Measurements from ENCODE around the gene KDELR1. TPM values are rescaled to one million over a fixed set of nuclear protein-coding genes. Genes with fewer than 3 reads are reported as not detected.

Gene KDELR1
- total RNA-seq, 4 donors from 2014 or later: 77.3 to 94.1 (median 87.7) TPM

- Histone ChIP-seq H3K9me3 (no peaks in the 10 kb centered on the region), H3K27ac (no peak overlapping the region), H3K36me3 (no peaks in the 10 kb centered on the region), H3K27me3 (no peaks in the 10 kb centered on the region), H3K4me3 (no peak overlapping the region), H3K4me1 (peaks cover 8% of the 10 kb centered on the region)
- TF ChIP-seq CTCF (IDR thresholded peaks at IDR 0.05): no peak
- no peak for TF ChIP-seq EP300 (IDR thresholded peaks at IDR 0.05)
- TF ChIP-seq POLR2AphosphoS5 (IDR thresholded peaks at IDR 0.05): no peak
- TF ChIP-seq POLR2A (IDR thresholded peaks at IDR 0.05): no peak
- WGBS: 94% methylated on average over 13 of the region's 14 CpGs
- DNase-seq (ENCODE audit: low spot score in 2 of 2): no peak
Measured at GRCh38 chr19:48338802-48339503, 52.4 kb downstream of the KDELR1 start.

DNA sequence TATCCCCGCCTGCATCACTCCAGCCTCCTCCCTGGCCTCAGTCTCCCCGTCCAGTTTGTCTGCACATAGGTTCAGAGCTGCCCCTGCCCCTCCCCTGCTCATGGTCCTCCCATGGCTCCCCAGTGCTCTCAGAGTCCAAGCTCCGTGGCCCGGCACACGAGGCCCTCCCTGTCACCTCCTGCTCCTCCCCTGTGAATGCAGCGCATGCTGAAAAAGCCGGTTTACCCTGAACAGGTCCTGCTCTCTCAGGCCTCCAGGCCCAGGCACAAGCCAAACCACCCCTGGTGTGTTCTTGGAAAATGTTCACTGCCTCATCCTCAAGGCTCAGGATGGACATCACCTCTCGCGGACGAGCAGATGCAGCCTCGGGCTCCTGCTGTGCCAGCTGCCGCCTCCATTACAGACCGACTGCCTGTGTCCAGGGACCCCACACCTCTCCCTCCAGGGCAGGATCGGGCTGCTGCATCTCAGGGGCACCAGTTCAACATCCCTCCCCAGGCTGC lies 53.0 kb downstream of the KDELR1 start:
- no peaks in the 10 kb centered on the region for H3K36me3 ChIP-seq
- H3K27me3 ChIP-seq: no peaks in the 10 kb centered on the region
- TF ChIP-seq CTCF (IDR thresholded peaks at IDR 0.05) (no peak), POLR2AphosphoS5 (IDR thresholded peaks at IDR 0.05) (no peak), EP300 (IDR thresholded peaks at IDR 0.05) (no peak), POLR2A (IDR thresholded peaks at IDR 0.05) (no peak)
- no peak overlapping the region for H3K4me3 ChIP-seq
- no peaks in the 10 kb centered on the region for H3K9me3 ChIP-seq
- 93% methylated on average over 10 of the region's 14 CpGs for WGBS
- no peak for DNase-seq (ENCODE audit: low spot score in 2 of 2)
- H3K27ac ChIP-seq: no peak overlapping the region
- H3K4me1 ChIP-seq: peaks cover 15% of the 10 kb centered on the region

DNA sequence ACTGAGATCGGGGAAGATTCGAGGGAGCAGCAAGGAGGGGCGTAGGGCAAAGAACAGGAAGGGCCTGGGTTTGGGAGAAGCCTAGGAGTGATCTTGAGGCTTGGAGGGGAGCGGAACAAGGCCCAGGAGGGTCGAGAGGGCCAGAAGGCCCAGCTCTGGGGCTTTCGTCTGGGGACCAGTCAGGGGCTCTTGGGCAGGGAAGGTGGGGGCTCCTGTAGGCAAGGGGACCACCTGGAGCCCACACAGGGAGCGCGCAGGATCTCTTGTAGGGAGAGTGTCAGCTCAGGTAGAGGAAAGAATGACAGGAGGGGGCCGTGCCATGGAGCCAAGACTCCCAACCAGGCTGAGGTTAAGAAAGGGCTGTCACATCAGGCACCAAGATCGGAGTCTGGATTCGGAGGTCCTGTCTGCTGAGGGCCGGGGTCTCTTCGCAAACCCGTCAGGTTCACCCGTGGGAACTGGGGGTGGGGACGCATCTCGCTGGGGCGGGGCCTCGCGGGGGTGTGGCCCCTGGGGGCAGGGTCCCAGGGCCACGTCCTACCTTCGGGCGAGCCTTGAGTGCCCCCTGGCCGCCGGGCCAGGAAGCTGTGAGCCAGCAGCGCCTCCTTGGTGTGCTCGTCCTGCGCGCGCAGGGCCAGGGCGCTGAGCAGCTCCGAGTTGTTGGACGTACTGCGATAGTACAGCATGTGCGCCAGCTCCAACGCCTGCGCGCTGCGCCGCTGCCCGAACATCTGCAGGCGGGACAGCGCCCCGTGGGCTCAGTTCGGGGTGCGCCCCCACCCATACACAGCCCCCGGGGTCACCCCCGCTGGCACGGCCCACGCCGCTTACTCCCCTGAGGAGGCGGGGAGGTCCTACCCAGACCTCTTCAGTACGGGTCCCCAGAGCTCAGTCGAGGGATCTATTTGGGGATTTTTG lies 57.6 kb downstream of the KDELR1 start:
- H3K4me3 ChIP-seq: peak overlapping the region; percentile 54
- no peaks in the 10 kb centered on the region for H3K27me3 ChIP-seq
- WGBS: 9% methylated on average over 34 of the region's 54 CpGs
- peaks cover 52% of the 10 kb centered on the region for H3K4me1 ChIP-seq
- H3K9me3 ChIP-seq: no peaks in the 10 kb centered on the region
- peak; percentile 92 to 94 for DNase-seq (ENCODE audit: low spot score in 2 of 2)
- H3K27ac ChIP-seq: peak overlapping the region; percentile 92
- no peak for TF ChIP-seq EP300 (IDR thresholded peaks at IDR 0.05)
- peak in 1 of 3 donors; percentile 31 for TF ChIP-seq POLR2AphosphoS5 (IDR thresholded peaks at IDR 0.05)
- TF ChIP-seq CTCF (IDR thresholded peaks at IDR 0.05): peak; percentile 62 to 82
- H3K36me3 ChIP-seq: peaks cover 7% of the 10 kb centered on the region

DNA sequence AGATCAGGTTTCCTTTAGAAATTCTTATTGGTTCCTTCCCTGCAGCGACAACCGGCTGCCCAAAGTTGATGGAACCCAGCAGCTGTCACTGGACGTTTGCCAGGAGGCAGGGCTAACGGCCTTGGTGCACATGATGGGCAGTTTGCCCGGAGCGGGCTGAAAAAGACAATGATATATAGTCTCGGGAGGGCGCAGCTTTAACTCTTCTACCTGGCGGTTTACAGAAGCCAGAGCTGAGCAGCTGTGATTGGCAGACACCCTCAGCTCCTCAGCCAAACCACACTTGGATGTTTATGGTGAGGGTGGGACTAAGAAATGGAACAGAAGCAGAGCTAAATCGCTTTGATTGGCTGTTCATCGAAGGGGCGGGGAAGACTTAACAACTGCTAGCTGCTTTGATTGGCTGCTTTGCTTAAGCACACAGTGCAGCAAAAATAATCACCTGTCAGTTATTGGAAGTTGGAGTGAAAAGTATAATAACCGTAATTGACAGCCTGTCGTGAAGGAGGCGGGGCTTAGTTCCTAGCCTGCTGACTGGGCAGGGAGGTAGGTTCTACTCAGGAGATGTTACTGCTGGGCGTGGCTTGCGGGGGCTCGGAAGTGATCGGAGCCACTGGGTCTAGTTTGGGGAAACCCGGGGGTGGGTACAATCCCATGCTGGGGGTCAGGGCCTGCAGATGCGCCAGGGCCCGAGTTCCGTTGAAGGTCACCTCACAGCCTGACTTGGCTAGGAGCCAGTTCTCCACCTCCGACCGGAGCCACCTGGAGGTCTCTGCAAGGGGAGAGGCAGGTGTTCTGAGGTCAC lies 58.5 kb downstream of the KDELR1 start:
- peaks cover 7% of the 10 kb centered on the region for H3K36me3 ChIP-seq
- H3K27me3 ChIP-seq: no peaks in the 10 kb centered on the region
- WGBS: 2% methylated on average over 24 of the region's 25 CpGs
- peak overlapping the region; percentile 54 for H3K4me3 ChIP-seq
- H3K4me1 ChIP-seq: peaks cover 52% of the 10 kb centered on the region
- H3K27ac ChIP-seq: peak overlapping the region; percentile 92
- TF ChIP-seq POLR2A (IDR thresholded peaks at IDR 0.05) (peak in 1 of 2 donors; percentile 10), POLR2AphosphoS5 (IDR thresholded peaks at IDR 0.05) (no peak), CTCF (IDR thresholded peaks at IDR 0.05) (no peak)
- DNase-seq (ENCODE audit: low spot score in 2 of 2): peak; percentile 93 to 95
- H3K9me3 ChIP-seq: no peaks in the 10 kb centered on the region

Other genes with a start within 250 kb of the KDELR1 start
- 10 to 100 TPM; 30.0 to 66.1 (median 44.4) TPM for gene LIG1, start 221.2 kb downstream of the KDELR1 start, total RNA-seq
- gene ZSWIM9, start 220.9 kb downstream of the KDELR1 start, total RNA-seq: 1 to 10 TPM; 2.2 to 5.0 (median 4.0) TPM
- 10 to 100 TPM; 11.5 to 40.6 (median 18.7) TPM for gene CARD8, start 135.6 kb downstream of the KDELR1 start, total RNA-seq
- not detected for gene ZNF114, start 121.5 kb downstream of the KDELR1 start, total RNA-seq
- gene EMP3, start 66.0 kb downstream of the KDELR1 start, total RNA-seq: 10 to 100 TPM in 3 of 4 donors, 1 to 10 TPM in 1; 9.3 to 22.5 (median 13.2) TPM
- 10 to 100 TPM in 2 of 4 donors, 1 to 10 TPM in 2; 7.8 to 14.7 (median 9.3) TPM for gene TMEM143, start 27.6 kb downstream of the KDELR1 start, total RNA-seq
- gene SYNGR4, start 27.2 kb downstream of the KDELR1 start, total RNA-seq: not detected
- gene GRIN2D, start 2.1 kb upstream of the KDELR1 start, total RNA-seq: 1 to 10 TPM in 2 of 4 donors, under 1 TPM in 2; 0.38 to 1.4 (median 0.94) TPM
- gene GRWD1, start 54.4 kb upstream of the KDELR1 start, total RNA-seq: 10 to 100 TPM; 24.5 to 53.4 (median 40.1) TPM
- 1 to 10 TPM; 4.2 to 4.7 (median 4.6) TPM for gene KCNJ14, start 64.0 kb upstream of the KDELR1 start, total RNA-seq
- 10 to 100 TPM; 54.9 to 86.5 (median 63.2) TPM for gene CYTH2, start 77.8 kb upstream of the KDELR1 start, total RNA-seq
- gene LMTK3, start 120.3 kb upstream of the KDELR1 start, total RNA-seq: 1 to 10 TPM; 1.3 to 3.5 (median 1.6) TPM
- 100 to 1,000 TPM in 2 of 4 donors, 10 to 100 TPM in 2; 26.0 to 162 (median 122) TPM for gene SULT2B1, start 160.6 kb upstream of the KDELR1 start, total RNA-seq
- gene SPACA4, start 215.2 kb upstream of the KDELR1 start, total RNA-seq: 1 to 10 TPM; 2.1 to 3.6 (median 2.8) TPM
- 1 to 10 TPM in 2 of 4 donors, under 1 TPM in 2; 0.87 to 5.1 (median 1.1) TPM for gene FAM83E, start 223.5 kb upstream of the KDELR1 start, total RNA-seq
- 1,000 to 10,000 TPM; 2,067 to 3,423 (median 3,271) TPM for gene RPL18, start 227.6 kb upstream of the KDELR1 start, total RNA-seq
- 1 to 10 TPM; 3.9 to 9.9 (median 5.6) TPM for gene SPHK2, start 228.0 kb upstream of the KDELR1 start, total RNA-seq
- gene DBP, start 245.8 kb upstream of the KDELR1 start, total RNA-seq: 10 to 100 TPM; 11.2 to 22.3 (median 17.8) TPM